HG03354 (cell line): Measurements from ENCODE around the gene BBS10.
"Not testable (repeated sequence)": the region's sequence is repeated elsewhere in the genome, so short reads cannot be mapped to it uniquely, and the experiment has no call there.

Experiments
- ATAC-seq: cut with Tn5 transposase; IDR thresholded peaks from one replicate; pipeline ENCODE4 v1.9.1; 2021; ENCODE audit warnings: mild to moderate bottlenecking; ENCODE audit not compliant: unreplicated experiment, poor library complexity, severe bottlenecking

Gene BBS10

DNA sequence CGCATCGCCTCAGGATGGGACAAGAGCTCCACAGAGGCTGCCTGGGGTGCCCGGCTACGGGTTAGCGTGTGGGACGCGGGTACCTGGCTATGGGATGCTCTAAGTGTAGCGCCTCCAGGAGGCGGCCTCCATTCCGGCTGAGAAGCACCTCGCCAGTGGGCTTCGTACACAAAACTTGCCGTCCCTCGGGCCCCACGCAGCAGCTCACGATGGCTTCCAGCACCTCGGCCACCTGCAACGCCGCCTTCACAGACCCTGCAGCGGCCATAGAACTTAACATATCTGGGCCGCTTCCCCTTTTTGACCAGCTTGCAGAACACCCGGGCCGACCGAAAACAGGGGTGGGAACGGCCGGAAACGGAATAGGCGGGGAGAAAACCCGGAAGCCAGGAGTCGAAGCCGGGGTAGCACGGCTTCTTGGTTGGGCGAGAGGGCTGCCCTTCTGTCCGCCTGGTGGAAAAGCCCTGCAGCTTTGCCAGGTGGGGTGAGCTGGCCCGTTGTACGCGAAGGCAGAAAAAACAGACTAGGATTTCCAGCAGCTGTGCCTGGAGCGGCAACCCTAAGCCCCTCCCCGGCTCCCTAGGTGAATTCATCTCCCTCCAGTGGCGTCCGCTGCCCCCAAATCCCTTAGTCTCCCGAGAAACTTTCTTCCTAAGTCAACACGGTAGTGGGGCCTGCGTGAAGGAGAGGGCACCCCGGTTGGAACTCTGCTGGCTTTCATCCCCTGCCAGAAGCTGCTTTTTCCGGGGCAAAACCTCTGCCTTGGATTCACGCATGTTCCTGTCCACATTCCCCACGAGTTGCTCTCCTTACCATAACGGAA lies at the start of gene BBS10:
Gene BBS10 (minus strand): TSS at position 337 of the 823 bp plus-strand sequence. CDS start 57 bp downstream, at position 280.
- peak; percentile 99 for ATAC-seq

DNA sequence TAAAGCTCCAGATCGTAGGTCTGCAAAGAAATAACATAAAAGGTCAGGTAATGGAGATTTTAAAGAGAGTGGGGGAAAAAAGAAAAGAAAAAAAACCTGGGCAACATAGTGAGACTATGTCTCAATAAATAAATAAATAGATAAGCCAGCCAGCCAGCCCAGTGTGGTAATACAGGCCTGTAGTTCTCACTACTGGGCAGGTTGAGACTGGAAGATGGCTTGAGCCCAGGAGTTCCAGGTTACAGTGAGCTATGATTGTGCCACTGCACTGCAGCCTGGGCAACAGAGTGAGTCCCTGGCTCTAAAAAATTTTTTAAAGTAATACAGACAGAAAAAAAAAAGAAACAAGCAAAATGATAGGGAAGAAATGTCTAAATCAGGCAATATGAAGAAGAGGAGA lies 43.2 kb upstream of the BBS10 start:
- no peak for ATAC-seq

- no peak for ATAC-seq
These were observed 39.4 kb upstream of the BBS10 start for GRCh38 chr12:76387614-76388013.

DNA sequence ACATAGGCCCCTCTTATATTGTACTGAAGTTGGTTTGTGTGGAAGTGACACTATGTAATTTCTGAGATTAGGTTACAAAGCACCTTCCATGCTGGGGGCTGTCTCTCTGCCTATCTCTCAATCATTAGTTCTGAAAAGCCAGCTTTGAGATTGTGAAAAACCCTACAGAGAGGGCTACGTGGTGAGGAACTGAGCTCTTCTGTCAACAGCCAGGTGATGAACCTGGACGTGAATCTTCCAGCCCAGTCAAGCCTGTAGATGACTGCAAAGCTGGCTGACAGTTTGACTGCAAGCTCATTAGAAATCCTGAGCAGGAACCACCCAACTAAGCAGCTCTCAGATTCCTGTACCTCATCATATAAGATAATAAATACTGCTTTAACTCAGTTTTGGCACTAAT lies 36.3 kb upstream of the BBS10 start:
- no peak for ATAC-seq

GRCh38 chr12:76383988-76384387 lies 35.8 kb upstream of the BBS10 start:
- no peak for ATAC-seq

DNA sequence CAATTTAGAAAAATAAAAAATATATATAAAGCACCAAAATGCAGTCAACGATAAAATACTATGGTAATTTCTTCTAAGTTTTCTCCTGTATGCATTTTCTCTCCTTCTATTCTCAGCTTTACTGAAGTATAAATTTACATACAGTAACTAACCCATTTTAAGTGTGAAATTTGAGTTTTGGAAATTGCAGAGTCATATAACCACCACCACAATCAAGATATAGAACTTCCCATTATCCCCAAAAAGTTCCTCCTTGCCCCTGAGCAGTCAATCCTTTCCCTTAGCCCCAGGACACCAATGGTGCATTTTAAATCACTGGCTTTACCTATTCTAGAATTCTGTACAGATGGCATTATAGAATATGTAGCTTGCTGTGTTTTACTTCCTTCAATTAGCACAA lies 31.0 kb upstream of the BBS10 start:
- no peak for ATAC-seq

- ATAC-seq = not testable (repeated sequence)
These were observed 28.7 kb upstream of the BBS10 start for GRCh38 chr12:76376876-76377275.

GRCh38 chr12:76375939-76376338 lies 27.7 kb upstream of the BBS10 start:
- ATAC-seq = no peak

- ATAC-seq = no peak
These were observed 27.3 kb upstream of the BBS10 start for GRCh38 chr12:76375470-76375869.

DNA sequence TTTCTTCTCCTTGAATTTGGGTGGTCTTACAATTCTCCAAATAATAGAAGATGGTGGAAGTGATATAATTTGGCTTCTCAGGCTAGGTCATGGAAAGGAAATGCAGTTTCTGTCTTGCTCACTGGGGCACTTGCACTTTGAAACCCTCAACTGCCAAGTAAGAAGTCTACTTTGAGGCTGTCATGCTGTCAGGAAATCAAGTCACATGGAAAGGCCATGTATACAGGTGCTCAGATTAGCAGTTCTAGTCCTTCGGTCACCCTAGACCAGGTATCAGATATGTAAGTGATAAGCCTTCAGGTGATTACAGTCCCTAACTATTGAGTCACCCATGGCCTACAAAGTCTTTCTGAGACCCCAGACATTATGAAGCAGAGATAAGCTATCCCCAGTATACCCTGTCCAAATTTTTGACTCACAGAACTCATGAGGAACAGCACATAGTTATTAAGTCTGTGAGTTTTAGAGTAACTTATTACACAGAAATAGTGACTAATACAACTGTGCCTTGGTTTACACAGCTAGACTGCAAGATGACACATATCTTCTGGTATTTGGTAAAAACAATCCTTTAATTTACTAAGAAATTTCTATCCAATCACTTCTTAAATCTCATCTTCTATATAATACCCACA lies 26.3 kb upstream of the BBS10 start:
- ATAC-seq = no peak

GRCh38 chr12:76368230-76368629 lies 20.0 kb upstream of the BBS10 start:
- ATAC-seq = no peak

DNA sequence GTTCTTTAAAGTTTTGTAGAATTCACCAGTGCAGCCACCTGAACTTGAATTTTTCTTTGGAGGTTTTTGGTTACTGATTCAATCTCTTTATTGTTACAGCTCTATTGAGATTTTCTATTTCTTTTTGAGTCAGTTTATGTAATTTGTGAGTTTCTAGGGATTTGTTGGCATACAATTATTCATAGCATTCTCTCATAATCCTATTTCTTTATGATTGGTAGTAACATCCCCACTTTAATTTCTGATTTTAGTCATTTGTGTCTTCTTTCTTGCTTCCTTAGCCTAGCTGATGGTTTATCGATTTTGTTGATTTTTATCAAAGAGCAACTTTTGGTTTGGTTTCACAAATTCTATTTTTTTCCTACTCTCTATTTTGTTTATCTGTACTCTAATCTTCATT lies 17.9 kb upstream of the BBS10 start:
- ATAC-seq = no peak

DNA sequence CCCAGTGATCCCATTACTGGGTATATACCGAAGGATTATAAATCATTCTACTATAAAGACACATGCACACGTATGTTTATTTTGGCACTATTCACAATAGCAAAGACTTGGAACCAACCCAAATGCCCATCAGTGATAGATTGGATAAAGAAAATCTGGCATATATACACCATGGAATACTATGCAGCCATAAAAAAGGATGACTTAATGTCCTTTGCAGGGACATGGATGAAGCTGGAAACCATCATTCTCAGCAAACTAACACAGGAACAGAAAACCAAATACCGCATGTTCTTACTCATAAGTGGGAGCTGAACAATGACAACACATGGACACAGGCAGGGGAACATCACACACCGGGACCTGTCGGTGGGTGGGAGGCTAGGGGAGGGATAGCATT lies 15.9 kb upstream of the BBS10 start:
- not testable (repeated sequence) for ATAC-seq

DNA sequence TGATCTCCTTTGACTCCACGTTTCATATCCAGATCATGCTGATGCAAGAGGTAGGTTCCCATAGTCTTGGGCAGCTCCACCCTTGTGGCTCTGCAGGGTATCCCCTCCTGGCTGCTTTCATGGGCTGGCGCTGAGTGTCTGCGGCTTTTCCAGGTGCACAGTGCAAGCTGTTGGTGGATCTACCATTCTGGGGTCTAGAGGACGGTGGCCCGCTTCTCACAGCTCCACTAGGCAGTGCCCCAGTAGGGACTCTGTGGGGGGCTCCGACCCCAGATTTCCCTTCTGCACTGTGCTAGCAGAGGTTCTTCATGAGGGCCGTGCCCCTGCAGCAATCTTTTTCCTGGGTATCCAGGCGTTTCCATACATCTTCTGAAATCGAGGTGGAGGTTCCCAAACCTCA lies 12.1 kb upstream of the BBS10 start:
- no peak for ATAC-seq

DNA sequence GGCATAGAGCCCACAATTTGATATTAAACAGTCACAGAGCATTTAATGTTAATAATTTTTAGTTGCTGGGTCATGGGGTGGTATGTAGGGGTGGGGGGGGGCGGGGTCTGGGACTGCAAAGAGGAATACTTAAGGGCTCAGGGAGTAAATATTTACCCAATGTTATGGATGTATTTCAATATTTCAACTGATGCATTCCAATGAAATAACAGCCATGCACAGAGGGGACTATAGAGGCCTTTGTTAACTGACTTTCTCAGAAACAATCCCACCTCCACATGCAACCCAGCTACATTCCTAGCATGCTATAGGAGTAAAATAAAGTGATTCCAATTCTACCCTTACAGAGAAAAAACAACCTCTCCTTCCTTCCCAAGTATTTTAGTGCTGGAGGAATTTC lies 7.9 kb upstream of the BBS10 start:
- no peak for ATAC-seq

DNA sequence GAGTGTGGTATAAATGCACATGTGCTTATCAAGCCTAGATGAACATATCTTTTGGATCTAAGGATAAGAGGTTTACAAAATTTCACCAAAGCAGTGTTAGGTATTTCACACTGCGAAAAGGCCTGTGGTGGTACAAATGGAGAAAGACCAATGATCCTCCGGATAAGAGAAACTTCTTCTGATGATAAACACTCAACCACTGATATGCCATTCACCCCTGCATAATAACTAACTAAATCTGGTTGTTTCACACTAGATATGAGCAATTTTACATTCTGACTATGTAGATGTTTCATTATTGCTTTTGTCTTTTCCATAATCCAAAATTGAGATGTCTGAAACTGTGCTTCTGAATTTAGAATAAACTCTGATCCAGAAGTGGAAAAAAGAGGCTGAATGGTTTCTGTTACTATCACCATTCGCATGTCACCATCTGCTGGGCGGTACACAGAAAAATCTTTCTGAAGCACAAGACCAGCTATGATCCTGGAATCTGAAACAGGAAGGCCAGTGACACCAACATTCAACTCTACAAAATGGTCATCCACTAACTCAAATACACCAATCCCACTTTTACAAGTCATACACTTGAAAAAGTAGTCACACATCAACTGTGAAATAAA lies 1.3 kb downstream of the BBS10 start:
- ATAC-seq = no peak

DNA sequence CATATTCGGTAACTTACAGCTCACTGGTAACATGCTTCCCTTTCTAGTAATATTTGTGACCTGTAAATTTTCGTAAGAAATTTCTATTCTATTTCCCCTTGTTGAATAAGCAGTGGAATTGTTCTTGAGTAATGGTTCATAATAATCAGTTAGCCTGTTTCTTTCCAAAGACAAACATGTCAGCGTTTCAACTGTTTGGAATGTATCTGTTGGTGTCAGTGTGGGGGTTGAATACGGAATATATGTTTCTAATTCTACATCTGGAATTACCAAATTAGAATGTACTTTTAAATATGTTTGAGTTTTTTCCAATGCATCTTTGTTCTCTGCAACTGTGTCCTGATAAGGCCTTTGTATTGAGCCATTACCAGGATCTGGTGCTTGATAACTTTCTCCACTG lies 2.0 kb downstream of the BBS10 start:
- ATAC-seq = no peak

GRCh38 chr12:76345569-76345968 lies 2.6 kb downstream of the BBS10 start:
- no peak for ATAC-seq

GRCh38 chr12:76341436-76342030 lies 6.7 kb downstream of the BBS10 start:
- ATAC-seq = no peak

DNA sequence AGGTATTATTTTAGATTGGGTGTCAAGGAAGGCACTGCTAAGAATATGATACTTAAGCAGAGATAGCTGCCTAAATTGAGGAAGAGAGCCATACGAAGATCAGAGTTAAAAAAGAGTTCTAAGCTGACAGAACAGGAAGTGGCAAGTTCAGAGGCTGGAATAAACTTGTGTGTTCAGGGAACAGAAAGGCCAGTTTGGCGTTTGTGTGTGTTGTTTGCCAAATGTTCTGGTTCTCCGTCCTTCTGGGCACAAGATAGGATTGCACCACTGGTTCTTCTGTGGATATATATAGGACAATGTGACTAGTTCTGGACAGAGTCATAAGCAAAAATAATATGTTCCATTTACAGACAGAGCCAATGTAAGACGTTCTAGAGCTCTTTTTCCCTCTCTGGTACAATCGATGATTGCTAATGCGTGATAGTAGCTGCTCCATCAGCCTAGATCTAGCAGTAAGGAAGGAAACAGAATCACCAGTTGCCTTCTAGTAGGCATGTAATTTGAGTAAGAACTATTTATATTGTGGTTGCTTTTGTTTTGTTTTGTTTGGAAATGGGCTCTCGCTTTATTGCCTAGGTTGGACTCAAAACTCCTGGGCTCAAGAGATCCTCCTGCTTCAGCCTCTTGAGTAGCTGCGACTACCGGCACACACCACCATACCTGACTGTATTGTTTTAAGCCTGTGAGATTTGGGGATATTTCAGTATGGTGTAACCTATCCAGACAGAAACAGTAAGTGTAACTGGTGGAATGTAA lies 7.4 kb downstream of the BBS10 start:
- no peak for ATAC-seq
